HepG2 (cell line): ENCODE measurements around the gene KIF22. TPM values are rescaled to one million over a fixed set of nuclear protein-coding genes. Genes with fewer than 3 reads are reported as not detected.

Experiments
- EP300 ChIP-seq, 3 experiments: sonication (generic) in 1 of 3; formaldehyde crosslinking in 1 of 3; IDR thresholded peaks; 2 replicates each; pipeline versions ENCODE4 v1.5.1 to v1.6.1; 2011 to 2020; ENCODE audit warnings: low read depth in 2 of 3, low read length in 2 of 3, borderline replicate concordance in 1 of 3, improper control_type of control experiment in 1 of 3, mild to moderate bottlenecking in 1 of 3, missing genetic modification reagents in 1 of 3, moderate library complexity in 1 of 3
- GFI1 ChIP-seq: sonication (generic); formaldehyde crosslinking; IDR thresholded peaks from 2 replicates; pipeline ENCODE4 v1.5.0; 2020; ENCODE audit warnings: missing genetic modification reagents, mild to moderate bottlenecking, borderline replicate concordance
- GPN1 ChIP-seq: sonication (generic); formaldehyde crosslinking; IDR thresholded peaks from 2 replicates; pipeline ENCODE4 v1.5.1; 2020; ENCODE audit warnings: missing genetic modification reagents, borderline replicate concordance
- HNRNPH1 ChIP-seq: fragments of 200-400 bp; formaldehyde crosslinking; optimal IDR thresholded peaks from 2 replicates; pipeline ENCODE3; 2017; ENCODE audit warnings: mild to moderate bottlenecking, low read depth, low read length
- JUNB ChIP-seq: sonication (generic); formaldehyde crosslinking; IDR thresholded peaks from 2 replicates; pipeline ENCODE4 v1.8.0; 2022; ENCODE audit warnings: missing genetic modification reagents, mild to moderate bottlenecking, borderline replicate concordance
- MTF1 ChIP-seq: sonication (generic); formaldehyde crosslinking; IDR thresholded peaks from 2 replicates; pipeline ENCODE4 v1.5.0; 2020; ENCODE audit warnings: missing genetic modification reagents
- NFE2L2 ChIP-seq: fragments of 150-350 bp; IDR thresholded peaks from 2 replicates; pipeline ENCODE4 v1.6.1; 2014; ENCODE audit warnings: low read length
- PCBP1 ChIP-seq: fragments of 200-400 bp; formaldehyde crosslinking; IDR thresholded peaks from 2 replicates; pipeline ENCODE4 v1.6.1; 2017; ENCODE audit warnings: mild to moderate bottlenecking, low read depth, low read length, borderline replicate concordance
- PHF8 ChIP-seq: sonication (generic); formaldehyde crosslinking; IDR thresholded peaks from 2 replicates; pipeline ENCODE4 v1.5.0; 2020; ENCODE audit warnings: missing genetic modification reagents
- RBM22 ChIP-seq: fragments of 200-400 bp; formaldehyde crosslinking; optimal IDR thresholded peaks from 2 replicates; pipeline ENCODE3; 2017; ENCODE audit warnings: mild to moderate bottlenecking, low read length, moderate library complexity
- RERE ChIP-seq: IDR thresholded peaks from 2 replicates; pipeline ENCODE4 v1.6.1; 2016; ENCODE audit warnings: low read depth, missing genetic modification reagents, missing compliant biosample characterization
- RORA ChIP-seq: sonication (generic); formaldehyde crosslinking; IDR thresholded peaks from 2 replicates; pipeline ENCODE4 v1.5.0; 2020; ENCODE audit warnings: mild to moderate bottlenecking, missing genetic modification reagents, moderate library complexity
- SCMH1 ChIP-seq: sonication (generic); formaldehyde crosslinking; IDR thresholded peaks from 2 replicates; pipeline ENCODE4 v1.9.0; 2021; ENCODE audit warnings: missing genetic modification reagents, mild to moderate bottlenecking, borderline replicate concordance
- ZHX1 ChIP-seq: sonication (generic); formaldehyde crosslinking; IDR thresholded peaks from 2 replicates; pipeline ENCODE4 v1.8.1; 2022; ENCODE audit warnings: low read depth, mild to moderate bottlenecking, missing genetic modification reagents
- ZMYM4 ChIP-seq: sonication (generic); formaldehyde crosslinking; IDR thresholded peaks from 2 replicates; pipeline ENCODE4 v1.8.1; 2023; ENCODE audit warnings: mild to moderate bottlenecking, missing genetic modification reagents
- polyA plus RNA-seq, 8 experiments: library from polyadenylated mRNA; depleted of rRNA in 3 of 8; stranded (reverse) in 7 of 8; unstranded in 1 of 8; fragments of >200 nt; fragmentation: Illumina TruSeq in 4 of 8; extraction: Trizol in 4 of 8; gene quantifications; 2 replicates each; pipeline versions ENCODE4 v1.2.1 to v1.2.3, GENCODE V29; 2011 to 2016; ENCODE audit warnings: low read depth in 4 of 8, missing spikeins in 1 of 8, mixed read lengths in 1 of 8; ENCODE audit not compliant: insufficient read depth in 1 of 8
- total RNA-seq, 5 experiments: library from RNA; depleted of rRNA; stranded (reverse); fragments of >200 nt; fragmentation: Illumina TruSeq; extraction: Trizol; gene quantifications; 2 replicates each; pipeline ENCODE4 v1.2.3, GENCODE V29; 2016; ENCODE audit warnings: low read depth in 1 of 5
- TF ChIP-seq, protein P1 (sequence below): sonication (generic); formaldehyde crosslinking; IDR thresholded peaks from 2 replicates; pipeline ENCODE4 v1.4.0; 2020; ENCODE audit warnings: missing genetic modification reagents; ENCODE audit errors: not compliant biosample characterization
- TF ChIP-seq, protein P2 (sequence below): sonication (generic); formaldehyde crosslinking; IDR thresholded peaks from 2 replicates; pipeline ENCODE4 v1.4.0; 2020; ENCODE audit warnings: missing genetic modification reagents

The KIF22 gene
- total and polyA plus RNA-seq, 2 of the 13 experiments (the other 11 are each of a cell fraction or from before 2014, with no cell fraction given) = 95.8 to 118 TPM

DNA sequence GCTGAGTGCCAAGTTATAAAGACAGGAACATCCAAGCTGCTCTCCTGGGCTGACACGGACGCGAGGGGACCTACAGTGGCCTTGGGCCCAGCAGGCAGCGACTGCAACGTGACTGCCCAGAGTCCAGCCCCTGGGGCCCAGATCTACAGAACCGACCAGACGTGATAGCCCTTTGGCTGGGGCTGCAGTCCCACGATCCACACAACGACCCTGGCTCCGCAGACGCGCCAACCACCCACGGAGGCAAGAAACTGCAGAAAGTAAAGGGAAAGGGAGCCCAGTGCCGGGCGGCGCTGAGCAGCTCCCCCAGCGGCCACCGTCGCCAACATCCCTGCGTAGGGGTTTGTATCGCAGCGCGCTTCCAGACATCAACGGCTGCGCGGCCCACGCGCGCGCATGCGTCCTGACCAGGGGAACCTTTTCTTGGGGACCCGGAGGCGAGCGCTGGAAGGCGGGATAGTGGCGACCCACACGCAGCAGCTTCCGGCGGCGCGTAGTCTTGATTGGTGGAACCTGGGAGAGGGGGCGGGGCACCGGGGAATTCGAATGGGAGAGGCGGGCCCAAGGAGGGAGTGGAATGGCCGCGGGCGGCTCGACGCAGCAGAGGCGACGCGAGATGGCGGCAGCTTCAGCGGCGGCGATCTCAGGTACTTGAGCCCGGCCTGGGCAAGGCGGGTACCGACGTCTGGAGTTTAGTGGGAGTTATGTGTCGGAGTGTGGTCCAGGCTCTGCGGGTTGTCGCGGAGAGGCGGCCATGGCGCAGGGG is at the start of gene KIF22 (continued):
- TF ChIP-seq RERE (no peak), NFE2L2 (no peak), EP300 (IDR thresholded peaks at IDR 0.05; ENCODE audit: low read depth in 2 of 2, low read length in 2 of 2) (peak; percentile 29 to 43; a peak in 2 of 4 replicates), EP300 (CRISPR knock-in tag; IDR thresholded peaks at IDR 0.05; ENCODE audit: borderline replicate concordance) (no peak; the same call in 1 of the 2 replicates), ZHX1 (CRISPR knock-in tag) (peak; percentile 17; the same call in 1 of the 2 replicates), SCMH1 (no peak), RBM22 (no peak), GFI1 (CRISPR knock-in tag) (peak; percentile 84), RORA (CRISPR knock-in tag) (no peak), PCBP1 (peak; percentile 97), JUNB (CRISPR knock-in tag) (0 out of 2 replicates have a peak, but pooled peaks have one; percentile 67), PHF8 (CRISPR knock-in tag) (peak; percentile 94), MTF1 (CRISPR knock-in tag) (no peak), ZMYM4 (CRISPR knock-in tag) (peak; percentile 93), GPN1 (no peak; the same call in 1 of the 2 replicates), HNRNPH1 (no peak)
- TF ChIP-seq, protein P1, sequence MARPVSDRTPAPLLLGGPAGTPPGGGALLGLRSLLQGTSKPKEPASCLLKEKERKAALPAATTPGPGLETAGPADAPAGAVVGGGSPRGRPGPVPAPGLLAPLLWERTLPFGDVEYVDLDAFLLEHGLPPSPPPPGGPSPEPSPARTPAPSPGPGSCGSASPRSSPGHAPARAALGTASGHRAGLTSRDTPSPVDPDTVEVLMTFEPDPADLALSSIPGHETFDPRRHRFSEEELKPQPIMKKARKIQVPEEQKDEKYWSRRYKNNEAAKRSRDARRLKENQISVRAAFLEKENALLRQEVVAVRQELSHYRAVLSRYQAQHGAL (CRISPR knock-in tag) = no peak
- TF ChIP-seq, protein P2, sequence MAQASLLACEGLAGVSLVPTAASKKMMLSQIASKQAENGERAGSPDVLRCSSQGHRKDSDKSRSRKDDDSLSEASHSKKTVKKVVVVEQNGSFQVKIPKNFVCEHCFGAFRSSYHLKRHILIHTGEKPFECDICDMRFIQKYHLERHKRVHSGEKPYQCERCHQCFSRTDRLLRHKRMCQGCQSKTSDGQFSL (CRISPR knock-in tag) = peak; percentile 34; the same call in 1 of the 2 replicates
